DMS153 treated with DMSO at 0.1 percent for 48 hours (cell line): Measurements from ENCODE around the gene TRMT2B.
"Not testable (repeated sequence)": the region's sequence is repeated elsewhere in the genome, so short reads cannot be mapped to it uniquely, and the experiment has no call there.

Experiments
- DNase-seq: peaks from one replicate; lab custom pipeline; 2025; ENCODE audit not compliant: unreplicated experiment; lab: John Stamatoyannopoulos, UW

TRMT2B gene

GRCh38 chrX:101051549-101052302 lies at the start of gene TRMT2B:
Gene TRMT2B (minus strand): TSS chrX:101052111. CDS start chrX:101042289, 9,822 bp downstream.
- peak; percentile 43 for DNase-seq

GRCh38 chrX:101097546-101098453 lies 45.9 kb upstream of the TRMT2B start, which contains the start of gene CENPI:
Gene CENPI (plus strand): TSS chrX:101098204. CDS start chrX:101101071, 2,867 bp downstream.
- peak; percentile 69 for DNase-seq

GRCh38 chrX:101091817-101092216 lies 39.9 kb upstream of the TRMT2B start:
- DNase-seq = no peak

GRCh38 chrX:101081231-101081630 lies 29.3 kb upstream of the TRMT2B start:
- DNase-seq = no peak

GRCh38 chrX:101080326-101081124 lies 28.6 kb upstream of the TRMT2B start:
- DNase-seq = no peak

- no peak for DNase-seq
These were observed 27.9 kb upstream of the TRMT2B start for GRCh38 chrX:101079736-101080270.

- DNase-seq = no peak
These were observed 27.0 kb upstream of the TRMT2B start, which contains the start of gene TMEM35A for GRCh38 chrX:101078716-101079598. Gene TMEM35A (plus strand): TSS chrX:101078879. CDS start chrX:101079003, 124 bp downstream.

GRCh38 chrX:101071582-101071981 lies 19.7 kb upstream of the TRMT2B start:
- no peak for DNase-seq

GRCh38 chrX:101062176-101062575 lies 10.3 kb upstream of the TRMT2B start:
- no peak for DNase-seq

- DNase-seq = no peak
These were observed 5.3 kb upstream of the TRMT2B start for GRCh38 chrX:101057093-101057714.

GRCh38 chrX:101056551-101056950 lies 4.6 kb upstream of the TRMT2B start:
- not testable (repeated sequence) for DNase-seq

- DNase-seq = no peak
These were observed 760 bp downstream of the TRMT2B start for GRCh38 chrX:101051153-101051548.

GRCh38 chrX:101040197-101040596 lies 11.7 kb downstream of the TRMT2B start:
- no peak for DNase-seq

GRCh38 chrX:101037231-101037630 lies 14.7 kb downstream of the TRMT2B start:
- no peak for DNase-seq

- no peak for DNase-seq
These were observed 22.2 kb downstream of the TRMT2B start for GRCh38 chrX:101029665-101030064.

GRCh38 chrX:101028562-101028961 lies 23.3 kb downstream of the TRMT2B start:
- no peak for DNase-seq

- DNase-seq = no peak
These were observed 26.8 kb downstream of the TRMT2B start for GRCh38 chrX:101025126-101025525.

GRCh38 chrX:101022020-101022419 lies 29.9 kb downstream of the TRMT2B start:
- DNase-seq = no peak

GRCh38 chrX:101012031-101012430 lies 39.9 kb downstream of the TRMT2B start:
- not testable (repeated sequence) for DNase-seq
